LNCaP clone FGC (cell line): Measurements from ENCODE around the gene PILRB.

Source experiments
- DNase-seq: peaks from one replicate; pipeline ENCODE4 v3.0.0-alpha.2; 2011; ENCODE audit warnings: low read depth
- H3K4me3 ChIP-seq: 2 replicates; pipeline ENCODE4 v1.5.1; 2011; ENCODE audit warnings: mild to moderate bottlenecking, low read depth, low read length, control low read depth
- TF ChIP-seq, protein P1 (sequence below): IDR thresholded peaks from 2 replicates; pipeline ENCODE4 v1.5.1; 2012; ENCODE audit warnings: mild to moderate bottlenecking; ENCODE audit not compliant: control insufficient read depth, insufficient read depth; ENCODE audit errors: extremely low read depth

Gene PILRB

DNA sequence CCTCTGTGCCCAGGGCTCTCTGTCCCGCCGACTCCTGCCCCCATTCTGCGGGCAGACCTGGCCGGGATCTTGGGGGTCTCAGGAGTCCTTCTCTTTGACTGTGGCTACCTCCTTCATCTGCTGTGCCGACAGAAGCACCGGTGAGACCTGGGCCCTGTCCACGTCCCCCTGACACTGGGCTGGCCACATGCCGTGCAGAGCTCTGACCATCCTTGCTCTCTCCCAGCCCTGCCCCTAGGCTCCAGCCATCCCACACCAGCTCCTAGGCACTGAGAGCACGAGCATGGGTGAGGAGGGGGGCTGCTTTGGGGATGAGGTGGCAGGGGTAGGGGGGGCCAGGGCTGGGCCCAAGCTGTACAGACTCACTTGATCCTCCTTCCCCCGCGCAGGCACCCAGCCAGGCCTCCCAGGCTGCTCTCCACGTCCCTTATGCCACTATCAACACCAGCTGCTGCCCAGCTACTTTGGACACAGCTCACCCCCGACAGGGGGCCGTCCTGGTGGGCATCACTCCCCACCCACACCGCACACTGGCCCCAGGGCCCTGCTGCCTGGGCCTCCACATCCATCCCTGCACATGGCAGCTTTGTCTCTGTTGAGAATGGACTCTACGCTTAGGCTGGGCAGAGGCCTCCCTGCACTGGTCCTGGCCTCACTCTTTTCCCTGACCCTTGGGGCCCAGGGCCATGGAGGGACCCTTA, 4.8 kb upstream of the PILRB start:
- no peak overlapping the region for H3K4me3 ChIP-seq
- TF ChIP-seq, protein P1, sequence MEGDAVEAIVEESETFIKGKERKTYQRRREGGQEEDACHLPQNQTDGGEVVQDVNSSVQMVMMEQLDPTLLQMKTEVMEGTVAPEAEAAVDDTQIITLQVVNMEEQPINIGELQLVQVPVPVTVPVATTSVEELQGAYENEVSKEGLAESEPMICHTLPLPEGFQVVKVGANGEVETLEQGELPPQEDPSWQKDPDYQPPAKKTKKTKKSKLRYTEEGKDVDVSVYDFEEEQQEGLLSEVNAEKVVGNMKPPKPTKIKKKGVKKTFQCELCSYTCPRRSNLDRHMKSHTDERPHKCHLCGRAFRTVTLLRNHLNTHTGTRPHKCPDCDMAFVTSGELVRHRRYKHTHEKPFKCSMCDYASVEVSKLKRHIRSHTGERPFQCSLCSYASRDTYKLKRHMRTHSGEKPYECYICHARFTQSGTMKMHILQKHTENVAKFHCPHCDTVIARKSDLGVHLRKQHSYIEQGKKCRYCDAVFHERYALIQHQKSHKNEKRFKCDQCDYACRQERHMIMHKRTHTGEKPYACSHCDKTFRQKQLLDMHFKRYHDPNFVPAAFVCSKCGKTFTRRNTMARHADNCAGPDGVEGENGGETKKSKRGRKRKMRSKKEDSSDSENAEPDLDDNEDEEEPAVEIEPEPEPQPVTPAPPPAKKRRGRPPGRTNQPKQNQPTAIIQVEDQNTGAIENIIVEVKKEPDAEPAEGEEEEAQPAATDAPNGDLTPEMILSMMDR: no peak
- DNase-seq: no peak

- no peak for DNase-seq
- no peak overlapping the region for H3K4me3 ChIP-seq
- TF ChIP-seq, protein P1: no peak
Measured at GRCh38 chr7:100353685-100354330, 4.1 kb upstream of the PILRB start.

DNA sequence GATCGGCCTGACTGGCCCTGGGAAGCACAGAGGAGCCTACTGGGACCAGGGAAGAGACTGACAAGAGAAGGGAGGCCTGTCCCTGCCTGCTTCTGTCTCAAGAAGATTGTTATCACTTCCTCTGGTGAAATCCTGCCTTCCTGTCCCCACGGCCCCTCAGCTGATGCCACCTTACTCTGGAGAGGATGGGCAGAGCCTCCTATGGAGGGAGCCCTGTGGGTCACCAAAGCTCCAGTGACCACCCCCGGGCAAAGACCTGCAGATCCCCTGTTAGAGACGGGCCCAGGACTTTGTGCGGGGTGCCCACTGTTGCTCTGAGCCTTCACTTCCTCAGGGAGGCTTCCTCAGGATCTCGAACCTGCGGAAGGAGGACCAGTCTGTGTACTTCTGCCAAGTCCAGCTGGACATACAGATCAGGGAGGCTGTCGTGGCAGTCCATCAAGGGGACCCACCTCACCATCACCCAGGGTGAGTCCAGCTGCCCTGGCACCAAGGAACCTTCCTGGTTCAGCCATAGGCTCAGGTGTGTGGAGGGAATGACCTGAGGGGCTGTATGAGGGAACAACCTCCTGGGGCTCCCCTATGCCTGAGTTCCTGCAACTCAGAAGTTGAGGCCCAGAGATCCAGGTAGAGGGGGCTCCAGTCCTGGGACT, 1.4 kb upstream of the PILRB start:
- TF ChIP-seq, protein P1: no peak
- H3K4me3 ChIP-seq: no peak overlapping the region
- no peak for DNase-seq

DNA sequence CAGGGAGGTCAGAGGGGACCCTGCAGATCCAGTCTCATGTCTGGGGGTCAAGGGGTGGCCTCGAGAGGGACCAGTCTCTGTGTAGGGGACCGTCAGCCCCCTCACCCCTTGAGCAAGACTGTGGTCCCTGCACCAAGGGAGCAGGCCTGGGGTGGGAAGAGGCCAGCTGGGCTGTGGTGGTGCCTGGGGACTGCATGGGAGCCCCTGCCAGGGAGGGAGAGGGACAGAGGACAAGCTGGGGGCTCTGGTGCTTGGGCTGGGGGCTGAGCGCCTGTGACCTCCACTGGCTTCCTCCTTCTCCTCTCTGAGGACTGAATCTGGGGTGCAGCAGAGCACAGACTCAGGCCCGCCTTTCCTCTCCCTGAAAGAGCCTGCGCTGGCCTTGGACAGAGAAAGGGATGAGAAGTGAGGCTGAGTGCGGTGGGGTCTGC, 771 bp upstream of the PILRB start:
- TF ChIP-seq, protein P1: no peak
- no peak overlapping the region for H3K4me3 ChIP-seq
- no peak for DNase-seq

DNA sequence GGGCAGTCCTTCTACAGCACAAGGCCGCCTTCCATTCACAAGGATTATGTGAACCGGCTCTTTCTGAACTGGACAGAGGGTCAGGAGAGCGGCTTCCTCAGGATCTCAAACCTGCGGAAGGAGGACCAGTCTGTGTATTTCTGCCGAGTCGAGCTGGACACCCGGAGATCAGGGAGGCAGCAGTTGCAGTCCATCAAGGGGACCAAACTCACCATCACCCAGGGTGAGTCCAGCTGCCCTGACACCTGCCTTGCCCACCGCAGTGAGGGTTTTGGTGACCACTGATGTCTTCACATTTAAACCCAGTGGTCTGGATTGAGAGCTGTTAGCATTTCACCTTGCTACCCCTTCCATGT, 918 bp downstream of the PILRB start:
- TF ChIP-seq, protein P1: no peak
- no peak for DNase-seq
- H3K4me3 ChIP-seq: no peak overlapping the region

DNA sequence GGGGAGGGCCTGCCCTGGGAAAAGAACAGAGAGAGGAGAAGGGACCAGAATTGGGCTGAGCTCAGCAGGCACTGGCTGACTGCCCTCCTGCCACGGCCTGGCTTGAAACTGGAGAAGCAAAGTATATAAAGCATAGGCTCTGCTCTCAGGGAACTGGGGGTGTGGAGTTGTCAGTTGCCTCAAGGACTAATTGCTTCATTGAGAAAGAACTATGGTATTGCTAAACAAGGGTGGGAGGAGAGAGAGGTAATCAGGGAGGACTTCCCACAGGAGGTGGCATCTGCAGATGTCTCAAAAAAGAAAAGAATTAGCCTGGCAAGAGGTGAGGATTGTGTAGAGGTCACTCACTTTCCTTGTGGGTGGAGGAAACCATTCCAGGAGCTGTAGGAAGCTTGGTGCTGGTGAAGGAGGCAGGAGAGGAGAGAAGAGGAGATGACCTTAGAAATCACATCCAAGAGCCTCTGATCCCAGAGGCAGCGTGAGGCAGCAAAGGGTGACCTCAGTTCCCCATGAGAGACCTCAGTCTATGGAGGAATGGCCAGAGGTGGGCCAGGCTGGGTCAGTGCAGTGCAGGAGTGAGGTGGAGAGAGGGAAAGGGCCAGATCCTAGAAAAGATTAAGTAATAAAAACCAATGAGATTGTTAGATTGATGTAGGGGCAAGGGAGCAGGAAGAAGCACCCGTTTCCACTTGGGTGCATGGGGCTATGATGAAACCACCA, 2.4 kb downstream of the PILRB start:
- no peak for DNase-seq
- TF ChIP-seq, protein P1: no peak
- no peak overlapping the region for H3K4me3 ChIP-seq
